Fibroblast of skin of back (primary cell): ENCODE results near the gene BMERB1.
A peak's percentile ranks its signal among the peaks of the same experiment; 100 is the strongest.
"Not testable (repeated sequence)": the region's sequence is repeated elsewhere in the genome, so short reads cannot be mapped to it uniquely, and the experiment has no call there.

Experiments
- DNase-seq: peaks from one replicate; pipeline ENCODE4 v3.0.0-alpha.2; 2013

BMERB1 gene

DNA sequence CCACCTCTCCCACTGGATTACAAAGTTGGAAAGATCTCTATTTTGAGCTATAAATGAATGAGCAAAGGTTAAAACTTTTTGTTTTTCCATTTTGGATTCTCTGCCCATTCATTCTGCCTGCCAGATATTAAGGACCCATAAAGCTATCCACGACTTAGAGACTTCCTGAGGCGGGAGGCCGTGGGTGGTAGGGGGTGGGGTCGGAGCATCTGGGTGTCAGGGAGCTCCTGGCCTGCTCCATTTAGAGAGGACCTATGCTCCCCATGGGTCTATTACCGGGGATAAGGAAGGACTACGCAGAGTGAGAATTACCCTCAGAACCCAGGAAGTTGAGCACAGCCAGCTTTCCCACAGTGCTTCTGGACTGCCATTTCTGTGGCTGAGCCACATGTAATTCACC lies 162.7 kb downstream of the BMERB1 start:
- DNase-seq: no peak

- no peak for DNase-seq
Measured at GRCh38 chr16:15597822-15598647, 163.6 kb downstream of the BMERB1 start.

DNA sequence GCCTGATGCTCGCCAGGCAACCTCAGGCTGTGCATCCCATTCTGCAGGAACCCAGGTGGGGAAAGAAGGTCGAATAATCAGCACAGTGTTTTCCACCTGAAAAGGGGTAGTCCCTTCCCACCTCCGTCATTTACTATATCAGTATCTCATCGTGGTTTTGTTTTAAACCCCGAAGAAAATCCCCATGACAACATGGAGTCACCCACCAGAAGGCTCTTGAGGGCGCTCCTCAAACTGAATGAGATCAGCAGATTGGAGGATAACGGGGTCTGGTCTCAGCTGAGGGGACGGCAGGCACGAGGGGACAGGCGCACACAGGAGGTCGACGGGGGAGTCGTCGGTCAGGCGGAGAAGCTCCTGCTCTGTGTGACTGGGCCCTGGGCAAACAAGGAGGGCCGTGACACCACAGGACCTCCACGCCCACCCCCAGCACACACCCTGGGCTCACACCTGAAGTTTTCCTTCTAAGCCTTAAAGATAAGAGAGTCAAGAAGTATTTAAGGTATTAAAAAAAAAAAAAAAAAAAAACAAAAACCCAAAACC lies 164.3 kb downstream of the BMERB1 start:
- no peak for DNase-seq

DNA sequence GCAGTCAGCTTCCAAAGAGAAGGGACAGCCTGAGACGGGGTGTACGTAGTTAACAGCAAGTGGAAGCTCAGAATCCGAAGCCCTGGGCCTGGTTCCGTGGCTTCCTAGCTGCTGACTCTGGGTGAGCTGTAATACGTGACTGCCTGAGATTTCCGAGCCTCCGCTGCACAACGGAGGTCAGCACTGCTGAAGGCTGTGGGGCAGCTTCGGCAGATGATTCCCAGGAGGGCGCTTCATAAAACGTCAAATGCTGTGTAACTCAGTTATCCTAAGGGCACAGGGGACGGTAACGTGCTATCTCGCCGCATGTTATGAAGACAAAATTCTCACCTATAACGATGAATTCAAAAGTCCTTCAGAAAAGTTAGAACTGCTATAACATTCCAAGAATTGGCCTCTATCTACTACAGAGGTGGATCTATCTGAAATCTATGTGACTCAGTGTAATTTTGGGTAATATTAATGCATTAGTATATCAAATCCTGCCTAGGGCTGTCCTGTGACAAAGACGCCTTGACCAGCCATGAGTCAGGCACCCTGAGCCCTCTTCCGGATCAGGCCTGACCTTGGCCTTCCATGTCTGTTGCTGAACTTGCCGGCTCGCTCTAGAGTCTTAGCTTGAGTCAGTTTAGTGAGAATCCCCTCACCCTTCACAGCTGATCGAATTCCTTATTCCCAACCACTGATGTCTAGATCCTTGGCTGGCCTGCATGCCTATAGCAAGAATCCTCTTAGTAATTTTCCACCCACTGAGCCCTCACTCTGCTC lies 165.1 kb downstream of the BMERB1 start:
- no peak for DNase-seq

DNA sequence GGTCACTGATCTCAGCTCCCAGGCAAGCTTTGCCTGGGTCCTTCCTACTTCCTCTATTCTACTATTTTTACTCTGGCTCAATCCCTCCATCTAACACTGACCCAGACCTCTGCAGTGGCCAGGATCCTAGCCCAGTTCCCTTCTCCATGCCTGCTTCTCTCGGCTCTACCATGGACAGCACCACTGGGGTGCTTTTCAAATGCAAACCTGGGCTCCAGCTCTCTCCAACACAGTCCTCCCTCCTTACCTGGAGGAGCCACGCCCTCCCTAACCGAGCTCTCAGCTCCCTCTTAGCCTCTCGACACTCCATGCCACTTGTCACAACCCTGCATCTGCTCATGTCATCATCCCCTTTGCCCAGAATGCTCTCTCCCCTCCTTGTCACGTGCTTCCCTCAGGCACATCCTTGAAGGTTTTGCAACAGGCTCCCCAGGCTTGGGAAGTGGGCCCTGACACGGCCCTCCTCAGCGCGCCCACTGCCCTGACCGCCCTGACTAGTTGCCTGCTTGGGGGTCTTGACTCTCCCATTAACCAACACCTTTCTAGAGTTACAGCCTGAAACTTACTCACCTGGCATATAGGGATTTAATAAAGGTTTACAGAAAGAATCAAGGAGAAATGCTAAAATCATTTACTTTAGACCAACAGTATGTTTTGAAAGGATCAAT lies 167.0 kb downstream of the BMERB1 start:
- DNase-seq: no peak

DNA sequence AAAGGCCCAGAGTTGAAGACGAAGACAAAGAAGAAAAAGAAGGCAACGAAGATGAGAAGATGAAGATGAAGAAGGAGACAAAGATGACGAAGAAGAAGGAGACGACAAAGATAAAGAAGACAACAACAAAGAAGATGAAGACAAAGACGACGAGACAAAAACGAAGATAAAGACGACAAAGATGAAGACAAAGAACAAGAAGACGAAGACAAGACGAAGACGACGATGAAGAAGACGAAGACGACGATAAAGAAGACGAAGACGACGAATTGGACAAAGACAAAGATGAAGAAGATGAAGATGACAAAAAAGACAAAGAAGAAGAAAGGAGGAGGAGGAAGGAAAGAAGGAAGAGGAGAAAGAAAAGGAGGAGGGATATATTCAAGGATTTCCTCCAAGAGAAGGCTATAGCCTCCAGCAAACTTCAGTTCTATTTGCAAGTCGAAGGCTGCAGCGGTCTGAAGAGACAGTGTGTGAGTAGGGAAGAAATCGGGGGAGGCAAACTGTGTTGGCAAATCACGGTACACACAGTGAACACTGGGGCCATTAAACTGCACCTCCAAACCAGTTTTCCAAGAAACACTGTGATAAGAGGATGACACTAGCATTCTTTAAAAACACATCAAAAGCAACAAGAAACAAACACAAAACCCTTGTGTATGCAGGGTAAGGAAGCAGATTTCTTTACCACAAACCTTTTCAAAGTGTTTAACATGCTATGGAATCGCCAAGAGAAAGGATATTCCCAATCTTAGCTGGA lies 168.1 kb downstream of the BMERB1 start:
- DNase-seq: no peak

DNA sequence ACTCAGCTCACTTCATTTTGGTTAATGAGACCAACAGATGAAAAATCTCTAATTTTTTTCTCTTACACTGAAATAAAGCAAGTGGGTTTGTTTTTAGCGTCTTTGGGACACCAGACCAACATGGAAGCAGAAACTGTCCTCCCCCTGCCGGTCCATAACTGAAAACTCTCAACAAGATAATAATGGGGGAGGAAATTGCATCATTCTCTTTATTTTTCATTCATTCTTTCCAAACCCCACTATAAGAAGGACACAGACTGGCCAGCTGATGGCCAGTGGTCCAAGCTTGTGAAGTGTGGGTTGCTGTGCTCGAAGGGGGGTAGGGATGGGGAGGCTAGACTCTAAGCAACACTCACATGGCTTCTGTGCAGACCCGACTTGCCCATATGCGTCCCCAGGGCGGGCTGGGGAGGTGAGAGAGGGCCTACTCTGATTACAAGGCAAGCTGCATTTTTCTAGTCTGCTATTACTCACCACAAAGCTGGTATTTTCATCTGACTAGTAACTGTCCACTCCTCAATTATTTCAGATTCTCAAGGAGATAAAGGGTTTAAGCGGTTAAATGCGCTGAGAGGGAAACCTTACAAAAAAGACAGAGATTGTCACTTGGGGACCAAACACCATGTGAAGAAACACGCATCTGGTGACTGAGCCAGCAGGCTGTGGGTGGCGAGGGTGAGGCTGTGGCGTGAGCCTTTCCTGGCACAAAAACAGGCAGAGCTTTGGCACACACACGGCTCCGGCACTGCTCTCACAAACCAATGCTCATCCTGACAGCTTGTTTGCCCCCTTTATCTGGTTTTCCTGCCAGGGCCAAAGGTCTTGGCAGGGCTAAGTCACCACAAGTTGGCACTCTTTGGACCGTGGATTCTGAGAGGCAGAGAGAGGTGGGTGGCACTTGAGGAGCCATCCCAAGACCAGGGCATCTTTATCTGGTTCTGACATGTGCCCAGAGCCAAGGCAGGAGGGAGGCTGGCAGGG lies 170.4 kb downstream of the BMERB1 start:
- DNase-seq: no peak

GRCh38 chr16:15605839-15606517 lies 171.6 kb downstream of the BMERB1 start:
- DNase-seq: no peak

DNA sequence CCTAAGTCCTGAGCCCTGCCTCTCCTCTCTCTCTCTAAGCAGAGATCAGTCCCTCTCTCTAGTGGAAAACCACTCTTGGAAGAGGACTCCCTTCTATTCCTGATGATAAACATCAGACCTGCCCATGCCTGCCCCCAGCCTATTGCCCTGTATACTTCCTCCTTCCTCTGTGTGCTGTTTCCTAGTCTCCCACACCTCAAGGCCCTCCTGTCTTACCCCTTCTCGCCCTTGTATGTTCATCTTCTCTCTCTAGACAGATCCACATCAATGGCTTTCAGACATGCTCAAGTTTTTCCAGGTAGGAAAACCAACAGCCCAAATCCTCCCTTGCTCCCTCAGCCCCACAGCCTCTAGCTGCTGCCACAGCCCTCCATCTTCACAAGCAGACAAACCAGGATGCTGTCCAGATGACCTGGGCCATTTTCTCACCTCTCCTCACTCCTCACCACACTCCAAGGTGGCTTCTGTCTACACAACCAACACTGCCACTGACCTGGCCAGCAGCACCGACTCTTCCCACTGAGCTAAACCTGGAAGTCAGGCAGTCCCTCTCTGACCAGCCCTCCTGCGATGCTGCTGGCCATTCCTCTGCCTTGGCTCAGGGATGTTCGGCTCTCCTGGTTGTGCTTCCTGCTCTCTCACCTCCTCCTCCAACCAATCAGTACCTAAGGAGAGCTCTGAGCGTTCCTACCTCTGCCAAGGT lies 172.3 kb downstream of the BMERB1 start:
- no peak for DNase-seq

GRCh38 chr16:15607221-15607699 lies 172.9 kb downstream of the BMERB1 start:
- DNase-seq: not testable (repeated sequence)

DNA sequence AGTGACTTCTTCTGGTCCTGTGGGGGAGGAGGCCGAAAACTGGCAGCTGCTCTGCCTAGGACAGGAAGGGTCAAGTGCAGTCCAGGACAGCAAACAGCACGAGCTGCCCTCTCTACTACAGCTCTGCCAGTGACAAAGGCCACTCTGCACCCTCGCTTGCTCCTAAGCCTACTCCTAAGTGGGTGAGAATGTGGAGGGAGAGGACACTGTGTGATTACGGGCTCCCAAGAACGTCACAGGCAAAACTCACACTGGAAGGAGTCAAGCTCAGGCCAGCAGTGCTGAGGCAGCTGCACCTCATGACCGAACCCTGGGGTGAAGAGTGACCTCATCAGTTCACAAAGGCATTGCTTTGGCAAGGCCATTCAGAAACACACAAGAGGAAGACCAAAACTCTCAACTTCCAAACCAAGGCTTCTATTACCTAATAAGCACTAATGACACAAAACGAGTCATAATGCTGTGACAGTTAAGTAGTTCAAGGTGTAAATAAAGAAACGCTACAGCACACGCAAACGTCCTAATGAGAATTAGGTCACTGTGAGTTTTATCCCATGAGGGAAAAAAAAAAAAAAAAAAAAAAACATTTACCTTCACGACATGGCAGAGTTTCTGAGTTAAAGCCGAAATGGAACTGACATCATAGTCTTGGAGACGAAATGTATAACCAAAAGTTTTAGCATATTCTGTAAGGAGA lies 173.5 kb downstream of the BMERB1 start:
- no peak for DNase-seq

- DNase-seq: no peak
Measured at GRCh38 chr16:15608398-15609285, 174.3 kb downstream of the BMERB1 start.

DNA sequence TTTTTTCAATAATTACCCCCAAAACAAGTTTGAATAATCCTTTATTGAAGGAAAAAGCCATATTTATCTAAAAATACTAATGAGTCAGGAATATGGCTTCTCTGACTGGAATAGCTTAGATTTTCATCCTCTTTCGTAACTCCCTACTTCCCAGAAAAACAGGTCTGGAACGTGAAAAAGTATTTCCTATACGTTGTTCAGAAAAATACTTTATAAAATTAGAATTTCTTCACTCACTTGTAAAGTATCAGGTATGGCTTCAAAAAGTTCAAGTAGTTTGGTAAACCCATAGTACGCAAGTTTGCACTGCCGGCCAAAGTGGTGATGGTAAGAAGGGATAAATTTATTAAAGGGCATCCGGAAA lies 174.9 kb downstream of the BMERB1 start:
- DNase-seq: no peak

DNA sequence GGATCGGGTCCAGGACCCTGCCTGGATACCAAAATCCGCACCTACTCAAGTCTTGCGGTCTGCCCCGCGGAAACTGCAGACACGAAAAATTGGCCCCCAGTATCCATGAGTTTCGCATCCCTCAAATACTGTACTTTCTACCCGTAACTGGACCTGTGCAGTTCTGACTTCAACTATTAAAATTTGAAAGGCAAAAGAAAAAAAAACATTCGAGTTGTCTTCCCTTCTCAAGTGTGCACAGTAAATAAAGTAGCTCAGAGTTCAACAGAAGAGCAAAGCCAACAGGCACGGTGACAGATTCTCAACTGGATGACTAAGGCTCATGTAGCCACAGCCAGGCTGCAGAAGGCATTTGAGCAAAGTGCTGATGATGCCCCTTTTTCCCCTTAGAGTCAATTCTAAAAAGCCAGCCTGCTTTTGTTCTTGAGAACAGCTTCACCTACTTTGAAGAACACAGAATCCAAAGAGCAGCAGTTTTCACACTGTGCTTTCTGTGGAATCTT lies 176.0 kb downstream of the BMERB1 start:
- DNase-seq: peak; percentile 34

GRCh38 chr16:15611610-15612009 lies 177.2 kb downstream of the BMERB1 start:
- no peak for DNase-seq

DNA sequence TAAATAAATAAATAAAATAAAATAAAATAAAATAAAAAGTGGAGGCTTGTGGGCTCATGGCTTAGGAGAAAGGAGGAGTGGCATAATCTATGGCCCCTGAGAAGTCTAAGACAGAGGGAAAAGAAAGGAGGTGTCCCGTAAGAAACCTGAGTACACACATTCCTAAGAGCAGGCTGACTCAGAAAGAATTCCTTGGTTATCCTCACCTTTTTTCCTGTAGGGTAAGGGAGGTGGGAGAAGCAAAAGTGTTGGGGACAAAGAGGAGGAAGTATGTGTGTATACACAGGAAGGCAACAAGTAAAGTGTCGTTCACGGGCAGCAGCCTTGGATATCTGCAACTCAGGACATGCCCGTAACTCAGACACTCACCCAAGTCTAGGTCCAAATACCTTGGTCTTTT lies 179.3 kb downstream of the BMERB1 start:
- DNase-seq: no peak

- no peak for DNase-seq
Measured at GRCh38 chr16:15616012-15616411, 181.6 kb downstream of the BMERB1 start.
